ENCODE results near the gene F5. TPM values are rescaled to one million over a fixed set of nuclear protein-coding genes. Genes with fewer than 3 reads are reported as not detected.

Gene F5
- total and polyA plus RNA-seq, 10 of the 15 experiments (the other 5 are each of a cell fraction or from before 2014, with no cell fraction given) = under 0.01 to 3.8 (median 0.40) TPM

DNA sequence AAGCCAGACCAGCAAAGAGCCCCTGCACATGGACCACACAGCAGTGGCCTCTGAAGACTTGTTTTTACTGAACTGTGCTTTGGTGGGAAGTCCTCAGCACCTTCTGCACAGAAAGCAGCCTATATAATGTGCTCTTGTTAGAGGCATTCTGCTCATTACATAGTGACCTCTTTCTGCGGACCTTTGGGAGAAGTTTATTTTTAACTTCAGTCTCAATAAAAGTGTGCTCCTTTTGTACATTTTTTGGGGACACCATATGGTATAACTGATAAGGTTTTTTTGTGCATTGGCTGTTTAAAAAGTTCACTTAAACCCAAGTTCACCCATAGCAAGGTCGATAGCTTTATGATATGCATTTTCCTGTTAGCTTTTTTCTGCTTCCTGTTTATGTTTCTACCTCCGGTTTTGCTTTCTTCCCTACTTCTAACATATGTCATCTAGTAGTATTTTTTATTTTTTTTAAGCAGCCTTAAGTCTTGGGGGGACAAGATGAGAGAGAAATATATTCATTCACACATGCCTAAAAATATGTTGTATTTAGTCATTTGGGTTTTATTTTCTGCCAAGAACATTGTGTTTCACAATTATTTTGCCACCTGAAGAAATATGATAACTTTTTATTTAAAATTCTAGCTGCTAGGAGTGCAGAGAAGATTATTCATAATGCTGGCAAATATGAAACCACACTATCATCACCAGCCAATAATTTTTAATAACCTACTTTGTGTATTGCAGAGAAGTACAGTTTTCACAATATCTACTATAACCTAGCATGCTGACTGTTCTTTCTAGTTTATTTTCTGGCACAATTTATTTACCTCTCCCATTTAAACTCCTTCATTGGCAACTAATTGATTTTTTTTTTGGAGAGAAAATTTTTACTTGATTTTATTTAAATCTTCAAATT, 77.6 kb downstream of the F5 start (continued):
- TF ChIP-seq LARP7 (IDR thresholded peaks at IDR 0.05) (no peak), BHLHE40 (IDR thresholded peaks at IDR 0.05; ENCODE audit: borderline replicate concordance in 1 of 2, low read depth in 2 of 2, low read length in 1 of 2) (no peak), RAD51 (IDR thresholded peaks at IDR 0.05) (no peak), HDAC6 (IDR thresholded peaks at IDR 0.05; ENCODE audit: unreplicated experiment) (no peak), BMI1 (IDR thresholded peaks at IDR 0.05; ENCODE audit: borderline replicate concordance) (no peak)

DNA sequence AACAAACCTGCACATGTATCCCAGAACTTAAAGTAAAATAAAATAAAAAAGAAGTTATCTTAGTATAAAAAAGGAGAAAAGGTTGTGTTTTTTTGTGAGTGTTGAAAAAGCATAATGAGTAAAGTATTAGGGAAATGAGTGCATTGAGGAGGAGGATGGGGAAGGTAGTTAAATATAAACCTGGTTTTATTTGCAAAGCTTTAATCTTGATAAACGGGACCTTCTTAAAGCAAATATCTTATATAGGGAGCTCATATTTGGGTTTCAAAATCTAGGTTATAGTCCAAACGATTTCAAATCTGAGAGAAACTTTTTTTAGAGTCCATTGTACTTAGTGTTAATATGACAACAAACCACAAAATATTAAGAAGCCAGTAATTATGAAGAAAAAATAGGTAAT, 78.9 kb downstream of the F5 start:
- TF ChIP-seq, protein P1, sequence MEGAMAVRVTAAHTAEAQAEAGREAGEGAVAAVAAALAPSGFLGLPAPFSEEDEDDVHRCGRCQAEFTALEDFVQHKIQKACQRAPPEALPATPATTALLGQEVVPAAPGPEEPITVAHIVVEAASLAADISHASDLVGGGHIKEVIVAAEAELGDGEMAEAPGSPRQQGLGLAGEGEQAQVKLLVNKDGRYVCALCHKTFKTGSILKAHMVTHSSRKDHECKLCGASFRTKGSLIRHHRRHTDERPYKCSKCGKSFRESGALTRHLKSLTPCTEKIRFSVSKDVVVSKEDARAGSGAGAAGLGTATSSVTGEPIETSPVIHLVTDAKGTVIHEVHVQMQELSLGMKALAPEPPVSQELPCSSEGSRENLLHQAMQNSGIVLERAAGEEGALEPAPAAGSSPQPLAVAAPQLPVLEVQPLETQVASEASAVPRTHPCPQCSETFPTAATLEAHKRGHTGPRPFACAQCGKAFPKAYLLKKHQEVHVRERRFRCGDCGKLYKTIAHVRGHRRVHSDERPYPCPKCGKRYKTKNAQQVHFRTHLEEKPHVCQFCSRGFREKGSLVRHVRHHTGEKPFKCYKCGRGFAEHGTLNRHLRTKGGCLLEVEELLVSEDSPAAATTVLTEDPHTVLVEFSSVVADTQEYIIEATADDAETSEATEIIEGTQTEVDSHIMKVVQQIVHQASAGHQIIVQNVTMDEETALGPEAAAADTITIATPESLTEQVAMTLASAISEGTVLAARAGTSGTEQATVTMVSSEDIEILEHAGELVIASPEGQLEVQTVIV (IDR thresholded peaks at IDR 0.05; ENCODE audit: borderline replicate concordance, partially characterized antibody) = no peak
- no peak for TF ChIP-seq NFIC (IDR thresholded peaks at IDR 0.05; ENCODE audit: low read depth, low read length)
- no peak for TF ChIP-seq ZNF384 (IDR thresholded peaks at IDR 0.05; ENCODE audit: borderline replicate concordance, low read depth, low read length)
- TF ChIP-seq SREBF1 (IDR thresholded peaks at IDR 0.05; ENCODE audit: low read length) = no peak
- no peak for TF ChIP-seq TBL1XR1 (IDR thresholded peaks at IDR 0.05; ENCODE audit: low read depth, low read length)
- no peak for TF ChIP-seq BMI1 (IDR thresholded peaks at IDR 0.05; ENCODE audit: borderline replicate concordance)
- TF ChIP-seq, protein P2, sequence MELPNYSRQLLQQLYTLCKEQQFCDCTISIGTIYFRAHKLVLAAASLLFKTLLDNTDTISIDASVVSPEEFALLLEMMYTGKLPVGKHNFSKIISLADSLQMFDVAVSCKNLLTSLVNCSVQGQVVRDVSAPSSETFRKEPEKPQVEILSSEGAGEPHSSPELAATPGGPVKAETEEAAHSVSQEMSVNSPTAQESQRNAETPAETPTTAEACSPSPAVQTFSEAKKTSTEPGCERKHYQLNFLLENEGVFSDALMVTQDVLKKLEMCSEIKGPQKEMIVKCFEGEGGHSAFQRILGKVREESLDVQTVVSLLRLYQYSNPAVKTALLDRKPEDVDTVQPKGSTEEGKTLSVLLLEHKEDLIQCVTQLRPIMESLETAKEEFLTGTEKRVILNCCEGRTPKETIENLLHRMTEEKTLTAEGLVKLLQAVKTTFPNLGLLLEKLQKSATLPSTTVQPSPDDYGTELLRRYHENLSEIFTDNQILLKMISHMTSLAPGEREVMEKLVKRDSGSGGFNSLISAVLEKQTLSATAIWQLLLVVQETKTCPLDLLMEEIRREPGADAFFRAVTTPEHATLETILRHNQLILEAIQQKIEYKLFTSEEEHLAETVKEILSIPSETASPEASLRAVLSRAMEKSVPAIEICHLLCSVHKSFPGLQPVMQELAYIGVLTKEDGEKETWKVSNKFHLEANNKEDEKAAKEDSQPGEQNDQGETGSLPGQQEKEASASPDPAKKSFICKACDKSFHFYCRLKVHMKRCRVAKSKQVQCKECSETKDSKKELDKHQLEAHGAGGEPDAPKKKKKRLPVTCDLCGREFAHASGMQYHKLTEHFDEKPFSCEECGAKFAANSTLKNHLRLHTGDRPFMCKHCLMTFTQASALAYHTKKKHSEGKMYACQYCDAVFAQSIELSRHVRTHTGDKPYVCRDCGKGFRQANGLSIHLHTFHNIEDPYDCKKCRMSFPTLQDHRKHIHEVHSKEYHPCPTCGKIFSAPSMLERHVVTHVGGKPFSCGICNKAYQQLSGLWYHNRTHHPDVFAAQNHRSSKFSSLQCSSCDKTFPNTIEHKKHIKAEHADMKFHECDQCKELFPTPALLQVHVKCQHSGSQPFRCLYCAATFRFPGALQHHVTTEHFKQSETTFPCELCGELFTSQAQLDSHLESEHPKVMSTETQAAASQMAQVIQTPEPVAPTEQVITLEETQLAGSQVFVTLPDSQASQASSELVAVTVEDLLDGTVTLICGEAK (IDR thresholded peaks at IDR 0.05; ENCODE audit: borderline replicate concordance) = no peak
- TF ChIP-seq PML (IDR thresholded peaks at IDR 0.05; ENCODE audit: low read length) = no peak
- Histone ChIP-seq H3K4me3 (no peak overlapping the region), H3K9ac (ENCODE audit: control insufficient read depth, insufficient read depth, low read length) (no peak overlapping the region), H4K20me1 (ENCODE audit: control insufficient read depth, insufficient read depth) (no peaks in the 10 kb centered on the region), H3K4me2 (ENCODE audit: control insufficient read depth, insufficient read depth) (no peak overlapping the region), H3K27me3 (replicated peaks in 1 of 2; ENCODE audit: control insufficient read depth in 2 of 2, insufficient read depth in 2 of 2, low read length in 1 of 2) (no peaks in the 10 kb centered on the region), H3K27ac (ENCODE audit: control insufficient read depth, insufficient read depth) (no peak overlapping the region), H2AFZ (ENCODE audit: control insufficient read depth, low read depth, low read length) (no peak overlapping the region), H3K79me2 (ENCODE audit: control insufficient read depth, insufficient read depth, low read length) (no peaks in the 10 kb centered on the region), H3K36me3 (ENCODE audit: control insufficient read depth in 2 of 2, insufficient read depth in 2 of 2, low read length in 1 of 2) (no peaks in the 10 kb centered on the region), H3K4me1 (ENCODE audit: control insufficient read depth, insufficient read depth, low read length) (no peaks in the 10 kb centered on the region), H3K9me3 (replicated peaks; ENCODE audit: control insufficient read depth, insufficient read depth, low read length) (no peaks in the 10 kb centered on the region)
- intact Hi-C loops (cut with micrococcal nuclease; ENCODE audit: unreplicated experiment) = no loop called here
- ATAC-seq (no peak), DNase-seq (ENCODE audit: low read depth, low spot score) (no peak), FAIRE-seq (no peak)
- 21% methylated on average over 2 of the region's 2 CpGs for WGBS (ENCODE audit: insufficient coverage, insufficient replicate concordance, low lambda C conversion rate, missing lambda C conversion rate)
- ChIA-PET SMC1A (ENCODE audit: uncharacterized antibody, unreplicated experiment) (interaction anchor here (1.6 kb wide), 1 partner anchor 15 kb away, joined by 3 read pairs; no protein-coding TSS in a partner anchor), CTCF (interaction anchor here (0.6 to 0.9 kb wide), 4 partner anchors 14 to 1661 kb away, joined by 3 read pairs; no protein-coding TSS in a partner anchor), RAD21 (ENCODE audit: unreplicated experiment) (no interaction called here), POLR2A (no interaction called here)
- BruUV-seq (replicated peaks) = no TSS peak
- in situ Hi-C loops (cut with MboI) = no loop called here

All from GM12878 (cell line).